NOMO-1 (cell line): Measurements from ENCODE around the gene ICAM5.
A peak's percentile ranks its signal among the peaks of the same experiment; 100 is the strongest.

ENCODE experiments used
- DNase-seq, 2 experiments: peaks; one replicate each; lab custom pipeline; 2025; ENCODE audit not compliant: unreplicated experiment in 2 of 2; lab: John Stamatoyannopoulos, UW

The ICAM5 gene

GRCh38 chr19:10290357-10290875, 664 bp downstream of the ICAM5 start:
- no peak for DNase-seq

GRCh38 chr19:10290876-10291553, 1.3 kb downstream of the ICAM5 start:
- peak in 1 of 2 experiments; percentile 33 for DNase-seq

GRCh38 chr19:10291554-10292205, 1.9 kb downstream of the ICAM5 start:
- no peak for DNase-seq

DNA sequence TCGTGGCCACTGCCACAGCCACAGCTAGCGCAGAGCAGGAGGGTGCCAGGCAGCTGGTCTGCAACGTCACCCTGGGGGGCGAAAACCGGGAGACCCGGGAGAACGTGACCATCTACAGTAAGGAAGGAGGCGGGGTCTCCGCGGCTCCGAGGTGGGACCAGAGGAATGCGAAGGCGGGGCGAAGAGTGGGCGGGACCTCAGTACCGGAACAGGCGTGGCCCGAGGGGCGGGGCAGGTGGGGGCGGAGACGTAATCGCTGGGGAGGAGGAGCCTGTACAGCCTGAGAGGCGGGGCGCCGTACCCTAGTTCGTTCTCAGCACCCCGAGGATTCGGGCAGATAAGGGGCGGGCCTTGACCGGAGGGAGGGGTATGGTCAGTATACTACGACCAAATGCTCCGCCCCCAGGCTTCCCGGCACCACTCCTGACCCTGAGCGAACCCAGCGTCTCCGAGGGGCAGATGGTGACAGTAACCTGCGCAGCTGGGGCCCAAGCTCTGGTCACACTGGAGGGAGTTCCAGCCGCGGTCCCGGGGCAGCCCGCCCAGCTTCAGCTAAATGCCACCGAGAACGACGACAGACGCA, 2.5 kb downstream of the ICAM5 start:
- DNase-seq: peak; percentile 39 to 58

GRCh38 chr19:10292789-10293636, 3.3 kb downstream of the ICAM5 start:
- DNase-seq: no peak

DNA sequence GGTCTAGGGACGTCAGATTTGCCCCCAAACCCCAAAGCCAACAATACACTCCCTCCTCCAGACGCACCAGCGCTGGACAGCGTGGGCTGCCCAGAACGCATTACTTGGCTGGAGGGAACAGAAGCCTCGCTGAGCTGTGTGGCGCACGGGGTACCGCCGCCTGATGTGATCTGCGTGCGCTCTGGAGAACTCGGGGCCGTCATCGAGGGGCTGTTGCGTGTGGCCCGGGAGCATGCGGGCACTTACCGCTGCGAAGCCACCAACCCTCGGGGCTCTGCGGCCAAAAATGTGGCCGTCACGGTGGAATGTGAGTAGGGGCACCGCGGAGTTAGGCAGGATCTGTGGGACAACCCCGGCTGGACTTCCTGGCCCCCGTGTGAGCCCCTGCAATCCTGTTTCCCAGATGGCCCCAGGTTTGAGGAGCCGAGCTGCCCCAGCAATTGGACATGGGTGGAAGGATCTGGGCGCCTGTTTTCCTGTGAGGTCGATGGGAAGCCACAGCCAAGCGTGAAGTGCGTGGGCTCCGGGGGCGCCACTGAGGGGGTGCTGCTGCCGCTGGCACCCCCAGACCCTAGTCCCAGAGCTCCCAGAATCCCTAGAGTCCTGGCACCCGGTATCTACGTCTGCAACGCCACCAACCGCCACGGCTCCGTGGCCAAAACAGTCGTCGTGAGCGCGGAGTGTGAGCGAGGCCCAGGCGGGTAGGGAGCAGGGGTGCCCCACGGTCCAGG, 4.0 kb downstream of the ICAM5 start:
- DNase-seq: no peak

DNA sequence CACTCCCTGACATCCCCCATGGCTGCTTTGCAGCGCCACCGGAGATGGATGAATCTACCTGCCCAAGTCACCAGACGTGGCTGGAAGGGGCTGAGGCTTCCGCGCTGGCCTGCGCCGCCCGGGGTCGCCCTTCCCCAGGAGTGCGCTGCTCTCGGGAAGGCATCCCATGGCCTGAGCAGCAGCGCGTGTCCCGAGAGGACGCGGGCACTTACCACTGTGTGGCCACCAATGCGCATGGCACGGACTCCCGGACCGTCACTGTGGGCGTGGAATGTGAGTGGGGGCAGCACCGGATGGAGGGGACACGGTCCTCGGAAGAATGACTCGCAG, 4.6 kb downstream of the ICAM5 start:
- DNase-seq: no peak

- DNase-seq: peak; percentile 51 to 54
These were observed 5.6 kb downstream of the ICAM5 start for GRCh38 chr19:10295305-10295846.

DNA sequence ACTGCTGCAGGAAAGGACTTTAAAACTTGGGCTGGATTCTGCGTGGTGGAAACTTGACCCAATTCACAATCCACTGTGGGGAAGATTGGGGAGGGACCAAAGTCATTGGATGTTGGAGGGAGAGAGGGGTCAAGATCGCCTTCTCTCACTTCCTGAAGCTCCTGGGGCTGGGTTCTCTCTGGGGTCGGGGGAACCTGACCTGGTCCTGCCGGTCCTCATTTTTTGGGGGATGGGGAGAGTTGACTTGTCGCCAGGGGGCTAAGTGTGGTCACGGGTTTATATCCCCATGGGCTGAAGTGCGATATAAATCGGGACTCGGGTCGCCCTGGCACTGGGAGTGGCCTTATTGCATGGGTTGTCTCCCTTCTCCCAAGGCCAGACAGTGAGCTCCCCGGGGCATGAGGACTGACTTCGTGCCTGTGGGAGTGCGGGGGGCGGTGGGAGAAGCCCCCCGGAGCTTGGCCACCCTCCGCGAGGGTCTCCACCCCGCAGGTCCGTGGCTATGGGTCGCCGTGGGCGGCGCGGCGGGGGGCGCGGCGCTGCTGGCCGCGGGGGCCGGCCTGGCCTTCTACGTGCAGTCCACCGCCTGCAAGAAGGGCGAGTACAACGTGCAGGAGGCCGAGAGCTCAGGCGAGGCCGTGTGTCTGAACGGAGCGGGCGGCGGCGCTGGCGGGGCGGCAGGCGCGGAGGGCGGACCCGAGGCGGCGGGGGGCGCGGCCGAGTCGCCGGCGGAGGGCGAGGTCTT, 6.3 kb downstream of the ICAM5 start:
- DNase-seq: no peak

DNA sequence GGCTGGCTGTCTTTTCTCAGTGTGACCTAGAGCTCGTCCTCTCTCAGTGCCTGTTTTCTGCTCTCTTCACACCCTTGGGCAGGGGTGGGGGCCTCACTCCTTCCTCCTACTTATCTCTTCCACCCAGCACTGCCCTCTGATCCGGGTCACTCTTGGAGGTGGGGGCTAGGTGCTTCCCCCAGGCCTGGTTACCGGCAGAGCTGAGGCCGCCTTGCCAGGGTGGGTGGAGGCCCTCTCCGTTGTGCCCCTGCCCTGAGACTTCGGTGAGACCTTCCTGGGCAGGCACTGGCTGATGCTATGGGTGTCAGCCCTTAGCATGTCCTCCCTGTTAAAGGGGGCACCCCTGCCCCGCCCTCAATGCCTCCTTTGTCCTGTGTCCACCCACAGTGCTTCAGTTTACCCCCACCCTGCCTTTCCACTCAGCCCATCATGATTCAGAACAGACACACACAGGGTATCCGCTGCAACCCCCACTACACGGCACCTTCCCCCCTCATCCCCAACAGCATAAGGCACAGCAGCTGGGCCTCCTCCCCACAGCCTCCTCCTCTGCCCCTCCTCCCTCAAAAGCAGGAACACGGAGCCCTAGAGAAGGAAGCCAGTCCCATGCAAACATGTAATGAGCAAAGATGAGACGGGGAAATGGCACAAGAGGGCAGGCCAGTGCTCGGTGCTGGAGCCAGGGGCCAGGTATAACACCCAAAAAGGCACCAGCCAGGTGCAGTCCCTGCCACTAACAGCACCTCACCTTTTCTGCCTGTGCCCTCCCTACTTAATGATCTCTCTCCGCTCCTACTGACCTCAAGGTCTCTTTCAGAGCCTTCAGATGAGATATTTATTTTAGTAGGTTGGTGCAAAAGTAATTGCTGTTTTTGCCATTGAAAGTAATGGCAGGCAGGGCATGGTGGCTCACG, 10.1 kb downstream of the ICAM5 start:
- peak in 1 of 2 experiments; percentile 45 for DNase-seq

DNA sequence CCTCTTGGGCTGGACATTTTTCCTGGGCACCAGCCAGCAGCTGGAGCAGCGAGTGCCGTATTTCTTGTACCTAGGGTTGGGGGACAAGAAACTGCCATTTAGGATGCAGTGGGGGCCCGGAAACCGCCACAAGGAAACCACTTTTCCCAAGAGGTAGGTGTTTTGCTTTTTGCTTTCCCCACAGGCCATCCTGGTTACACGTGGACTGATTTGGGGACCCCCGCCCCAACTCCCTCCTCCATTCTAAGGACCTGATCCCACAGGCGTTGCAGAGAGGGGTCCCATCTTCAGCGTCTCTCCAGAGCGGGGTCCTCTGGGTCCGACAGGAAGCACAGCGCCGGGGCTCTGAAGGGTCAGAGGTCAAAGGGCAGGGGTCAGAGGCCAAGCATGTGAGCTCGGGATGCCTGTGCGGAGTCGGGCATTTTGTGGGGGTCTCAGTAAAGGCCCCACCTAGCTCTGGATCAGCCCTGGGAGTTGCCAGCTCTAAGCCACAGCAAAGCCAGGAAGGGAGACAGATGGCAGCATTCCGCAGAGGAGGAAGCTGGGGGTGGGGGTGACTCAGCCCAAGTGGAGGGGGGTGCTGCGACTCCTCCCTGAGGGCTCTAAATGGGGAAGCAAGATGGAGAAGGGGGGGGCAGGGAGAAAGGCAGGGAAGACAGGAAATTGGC, 15.5 kb downstream of the ICAM5 start:
- peak; percentile 25 to 59 for DNase-seq

DNA sequence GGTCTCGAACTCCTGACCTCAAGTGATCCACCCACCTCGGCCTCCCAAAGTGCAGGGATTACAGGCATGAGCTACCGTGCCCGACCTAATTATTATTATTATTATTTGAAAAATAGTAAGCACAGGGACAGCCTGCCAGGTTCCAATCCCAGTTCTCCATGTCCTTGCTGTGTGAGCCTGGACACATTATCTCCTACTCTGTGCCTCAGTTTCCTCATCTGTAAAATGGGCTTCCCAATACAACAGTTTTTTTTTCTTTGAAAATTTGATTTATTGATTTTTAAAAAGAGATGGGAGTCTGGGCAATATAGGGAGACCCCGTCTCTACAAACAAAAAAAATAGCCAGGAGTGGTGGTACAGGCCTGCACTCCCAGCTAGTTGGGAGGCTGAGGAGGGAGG, 16.6 kb downstream of the ICAM5 start:
- no peak for DNase-seq

GRCh38 chr19:10309423-10309822, 19.7 kb downstream of the ICAM5 start, which contains the start of gene ZGLP1:
Gene ZGLP1 (minus strand): TSS chr19:10309815.
- DNase-seq: no peak

GRCh38 chr19:10315335-10316214, 25.8 kb downstream of the ICAM5 start, which contains the start of gene FDX2:
Gene FDX2 (minus strand): TSS chr19:10316015. CDS start chr19:10315996, 19 bp downstream.
- peak; percentile 51 to 65 for DNase-seq

DNA sequence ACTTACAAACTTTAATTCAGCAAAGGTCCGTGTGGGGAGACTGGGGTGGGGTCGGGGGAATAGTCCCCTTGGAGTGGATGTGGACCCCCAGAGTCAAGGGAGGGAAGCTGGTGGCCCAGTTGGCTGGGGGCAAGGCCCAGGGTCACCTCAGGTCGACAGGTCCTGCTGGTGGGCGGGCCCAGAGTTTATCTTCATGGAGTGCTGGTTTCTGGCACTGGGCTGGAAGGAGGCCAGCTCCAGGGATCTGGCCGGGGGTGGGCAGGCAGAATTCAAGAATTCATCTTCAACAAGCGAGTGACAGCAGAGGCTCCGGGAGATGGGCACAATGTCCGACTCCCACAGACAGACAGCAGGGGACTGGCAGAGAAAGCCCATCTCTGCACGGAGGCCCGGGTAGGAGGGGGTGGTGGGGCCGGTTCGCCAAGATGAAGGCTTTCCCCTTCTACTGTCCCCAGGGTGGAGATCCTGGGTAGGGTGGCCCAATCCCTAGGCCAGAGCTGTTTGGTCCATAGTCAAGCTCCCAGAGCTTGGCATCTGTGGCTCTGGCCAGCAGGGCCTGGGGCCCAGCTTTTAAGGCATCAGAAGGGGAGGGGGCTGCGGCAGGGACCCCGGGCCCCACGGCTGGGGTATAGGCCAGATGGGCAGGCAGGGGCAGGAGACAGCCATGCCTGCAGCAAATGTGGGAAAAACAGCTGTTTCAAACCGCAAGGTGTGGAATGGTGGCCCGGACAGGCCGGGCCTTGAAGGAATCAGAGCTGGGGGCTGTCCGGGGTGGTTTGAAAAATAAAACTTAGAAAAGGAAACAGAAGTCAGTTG, 26.7 kb downstream of the ICAM5 start:
- DNase-seq: no peak
